ENCODE data around the gene MEIG1.
"Not testable (repeated sequence)": the region's sequence is repeated elsewhere in the genome, so short reads cannot be mapped to it uniquely, and the experiment has no call there.

The MEIG1 gene

GRCh38 chr10:14958872-14959220 is 342 bp upstream of the MEIG1 start:
- no peak for DNase-seq

GRCh38 chr10:14967897-14968296 is 8.7 kb downstream of the MEIG1 start:
- DNase-seq, result no peak

GRCh38 chr10:14971867-14972448 is 12.8 kb downstream of the MEIG1 start:
- DNase-seq, result no peak

GRCh38 chr10:14974153-14974998 is 15.2 kb downstream of the MEIG1 start:
- not testable (repeated sequence) for DNase-seq

GRCh38 chr10:14975672-14976273 is 16.6 kb downstream of the MEIG1 start:
- no peak for DNase-seq

- no peak for DNase-seq
Measured at GRCh38 chr10:14982744-14983143, 23.6 kb downstream of the MEIG1 start.

- not testable (repeated sequence) for DNase-seq
Measured at GRCh38 chr10:14989552-14989951, 30.4 kb downstream of the MEIG1 start.

- not testable (repeated sequence) for DNase-seq
Measured at GRCh38 chr10:14991035-14991749, 32.0 kb downstream of the MEIG1 start.

- DNase-seq, result not testable (repeated sequence)
Measured at GRCh38 chr10:14992336-14992735, 33.1 kb downstream of the MEIG1 start.

- DNase-seq, result not testable (repeated sequence)
Measured at GRCh38 chr10:14993500-14994455, 34.6 kb downstream of the MEIG1 start.

- DNase-seq, result no peak
Measured at GRCh38 chr10:14995964-14996565, 36.9 kb downstream of the MEIG1 start.

GRCh38 chr10:15013530-15013929 is 54.3 kb downstream of the MEIG1 start:
- not testable (repeated sequence) for DNase-seq

- no peak for DNase-seq
Measured at GRCh38 chr10:15015451-15015850, 56.3 kb downstream of the MEIG1 start.

- DNase-seq, result not testable (repeated sequence)
Measured at GRCh38 chr10:15020966-15021365, 61.8 kb downstream of the MEIG1 start.

Measured in NCI-H187 treated with DMSO at 0.1 percent for 48 hours (cell line).